Activated CD8-positive, alpha-beta memory T cell treated with anti-CD3 and anti-CD28 coated beads, Interleukin-2, amount 50 U/mL, for 24 hours (primary cell): Measurements from ENCODE around the gene PRDM13.
"Not testable (repeated sequence)": the region's sequence is repeated elsewhere in the genome, so short reads cannot be mapped to it uniquely, and the experiment has no call there.

Experiments used
- DNase-seq: peaks from one replicate; pipeline ENCODE4 v3.0.0-alpha.2; 2020; ENCODE audit errors: extremely low read depth

The PRDM13 gene

GRCh38 chr6:99629293-99629692 is 22.7 kb downstream of the PRDM13 start:
- no peak for DNase-seq

GRCh38 chr6:99637629-99638028 is 31.0 kb downstream of the PRDM13 start:
- no peak for DNase-seq

GRCh38 chr6:99638358-99638757 is 31.7 kb downstream of the PRDM13 start:
- DNase-seq: not testable (repeated sequence)

GRCh38 chr6:99641270-99641669 is 34.6 kb downstream of the PRDM13 start:
- DNase-seq: no peak

GRCh38 chr6:99645986-99646385 is 39.4 kb downstream of the PRDM13 start:
- DNase-seq: no peak

- not testable (repeated sequence) for DNase-seq
Measured at GRCh38 chr6:99650091-99650571, 43.5 kb downstream of the PRDM13 start.

GRCh38 chr6:99660206-99660605 is 53.6 kb downstream of the PRDM13 start:
- DNase-seq: no peak

GRCh38 chr6:99661870-99662269 is 55.2 kb downstream of the PRDM13 start:
- DNase-seq: no peak

- DNase-seq: no peak
Measured at GRCh38 chr6:99662616-99663015, 56.0 kb downstream of the PRDM13 start.
